ENCODE measurements around the gene PCDHB9.
"Not testable (repeated sequence)": the region's sequence is repeated elsewhere in the genome, so short reads cannot be mapped to it uniquely, and the experiment has no call there.

DNA sequence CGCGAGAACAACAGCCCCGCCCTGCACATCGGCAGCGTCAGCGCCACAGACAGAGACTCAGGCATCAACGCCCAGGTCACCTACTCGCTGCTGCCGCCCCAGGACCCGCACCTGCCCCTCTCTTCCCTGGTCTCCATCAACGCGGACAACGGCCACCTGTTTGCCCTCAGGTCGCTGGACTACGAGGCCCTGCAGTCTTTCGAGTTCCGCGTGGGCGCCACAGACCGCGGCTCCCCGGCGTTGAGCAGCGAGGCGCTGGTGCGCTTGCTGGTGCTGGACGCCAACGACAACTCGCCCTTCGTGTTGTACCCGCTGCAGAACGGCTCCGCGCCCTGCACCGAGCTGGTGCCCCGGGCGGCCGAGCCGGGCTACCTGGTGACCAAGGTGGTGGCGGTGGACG, 35.3 kb upstream of the PCDHB9 start:
- TF ChIP-seq, protein P1, sequence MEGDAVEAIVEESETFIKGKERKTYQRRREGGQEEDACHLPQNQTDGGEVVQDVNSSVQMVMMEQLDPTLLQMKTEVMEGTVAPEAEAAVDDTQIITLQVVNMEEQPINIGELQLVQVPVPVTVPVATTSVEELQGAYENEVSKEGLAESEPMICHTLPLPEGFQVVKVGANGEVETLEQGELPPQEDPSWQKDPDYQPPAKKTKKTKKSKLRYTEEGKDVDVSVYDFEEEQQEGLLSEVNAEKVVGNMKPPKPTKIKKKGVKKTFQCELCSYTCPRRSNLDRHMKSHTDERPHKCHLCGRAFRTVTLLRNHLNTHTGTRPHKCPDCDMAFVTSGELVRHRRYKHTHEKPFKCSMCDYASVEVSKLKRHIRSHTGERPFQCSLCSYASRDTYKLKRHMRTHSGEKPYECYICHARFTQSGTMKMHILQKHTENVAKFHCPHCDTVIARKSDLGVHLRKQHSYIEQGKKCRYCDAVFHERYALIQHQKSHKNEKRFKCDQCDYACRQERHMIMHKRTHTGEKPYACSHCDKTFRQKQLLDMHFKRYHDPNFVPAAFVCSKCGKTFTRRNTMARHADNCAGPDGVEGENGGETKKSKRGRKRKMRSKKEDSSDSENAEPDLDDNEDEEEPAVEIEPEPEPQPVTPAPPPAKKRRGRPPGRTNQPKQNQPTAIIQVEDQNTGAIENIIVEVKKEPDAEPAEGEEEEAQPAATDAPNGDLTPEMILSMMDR (conservative IDR thresholded peaks at IDR 0.05; ENCODE audit: low read depth, low read length), result not testable (repeated sequence)
- TF ChIP-seq EZH2 (IDR thresholded peaks at IDR 0.05; ENCODE audit: borderline replicate concordance, low read depth, low read length, poor library complexity, severe bottlenecking), result not testable (repeated sequence)
